Dermis microvascular lymphatic vessel endothelial cell (primary cell): ENCODE measurements around the gene DNAH10. TPM values are rescaled to one million over a fixed set of nuclear protein-coding genes. Genes with fewer than 3 reads are reported as not detected.
A peak's percentile ranks its signal among the peaks of the same experiment; 100 is the strongest.
"Not testable (repeated sequence)": the region's sequence is repeated elsewhere in the genome, so short reads cannot be mapped to it uniquely, and the experiment has no call there.

ENCODE experiments used
- DNase-seq, 2 donors: peaks; one replicate each; pipeline versions ENCODE4 v3.0.0 to v3.0.0-alpha.2; 2010; ENCODE audit warnings: low read depth in 2 of 2
- total RNA-seq: library from RNA; depleted of rRNA; stranded (reverse); fragments of >200 nt; gene quantifications from 2 replicates; pipeline ENCODE4 v1.2.1, GENCODE V29; 2014

The DNAH10 gene
- total RNA-seq, 1 donor from 2014 or later = under 0.01 TPM

- no peak for DNase-seq
Measured at GRCh38 chr12:123906711-123907420, 144.8 kb downstream of the DNAH10 start.

GRCh38 chr12:123907726-123908476, 145.8 kb downstream of the DNAH10 start:
- DNase-seq = no peak

GRCh38 chr12:123908884-123909725, 147.0 kb downstream of the DNAH10 start:
- no peak for DNase-seq

GRCh38 chr12:123910057-123910456, 148.0 kb downstream of the DNAH10 start:
- DNase-seq = no peak

- no peak for DNase-seq
Measured at GRCh38 chr12:123910761-123911193, 148.7 kb downstream of the DNAH10 start.

GRCh38 chr12:123911672-123912409, 149.7 kb downstream of the DNAH10 start:
- not testable (repeated sequence) for DNase-seq

- DNase-seq = peak; percentile 38 to 62
Measured at GRCh38 chr12:123912415-123913380, 150.6 kb downstream of the DNAH10 start.

- DNase-seq = no peak
Measured at GRCh38 chr12:123914726-123915333, 152.7 kb downstream of the DNAH10 start.

- DNase-seq = peak in 1 of 2 donors; percentile 15
Measured at GRCh38 chr12:123916729-123917128, 154.6 kb downstream of the DNAH10 start.

- no peak for DNase-seq
Measured at GRCh38 chr12:123917337-123917850, 155.3 kb downstream of the DNAH10 start.

- DNase-seq = no peak
Measured at GRCh38 chr12:123919980-123920360, 157.9 kb downstream of the DNAH10 start.

GRCh38 chr12:123923038-123923437, 160.9 kb downstream of the DNAH10 start:
- DNase-seq = no peak

GRCh38 chr12:123923927-123924326, 161.8 kb downstream of the DNAH10 start:
- no peak for DNase-seq

- DNase-seq = no peak
Measured at GRCh38 chr12:123924539-123924938, 162.4 kb downstream of the DNAH10 start.

GRCh38 chr12:123928274-123928865, 166.3 kb downstream of the DNAH10 start:
- DNase-seq = no peak

- DNase-seq = no peak
Measured at GRCh38 chr12:123928897-123929296, 166.8 kb downstream of the DNAH10 start.

- no peak for DNase-seq
Measured at GRCh38 chr12:123929946-123930583, 168.0 kb downstream of the DNAH10 start.

GRCh38 chr12:123931686-123932321, 169.7 kb downstream of the DNAH10 start:
- no peak for DNase-seq
